H9 (cell line): Measurements from ENCODE around the gene CDKAL1. TPM values are rescaled to one million over a fixed set of nuclear protein-coding genes. Genes with fewer than 3 reads are reported as not detected.

Experiments used
- DNase-seq: peaks from one replicate; pipeline ENCODE4 v3.0.0-alpha.2; 2017
- H2AFZ ChIP-seq: one replicate; pipeline ENCODE4 v1.6.1; 2013; ENCODE audit warnings: mild to moderate bottlenecking, low read length, control low read depth, moderate library complexity
- H2AK5ac ChIP-seq: 2 replicates; pipeline ENCODE4 v1.6.1; 2013; ENCODE audit warnings: low read length, control low read depth, mixed read lengths; ENCODE audit not compliant: insufficient read length
- H2BK120ac ChIP-seq: one replicate; pipeline ENCODE4 v1.6.1; 2013; ENCODE audit warnings: low read depth, mild to moderate bottlenecking, low read length, control low read depth, inconsistent platforms; ENCODE audit not compliant: poor library complexity, severe bottlenecking
- H2BK12ac ChIP-seq: 2 replicates; pipeline ENCODE4 v1.6.1; 2013; ENCODE audit warnings: low read length, control low read depth, mixed read lengths, low read depth; ENCODE audit not compliant: insufficient read length
- H2BK15ac ChIP-seq: 2 replicates; pipeline ENCODE4 v1.6.1; 2013; ENCODE audit warnings: low read depth, low read length, control low read depth
- H2BK20ac ChIP-seq: one replicate; pipeline ENCODE4 v1.6.1; 2013; ENCODE audit warnings: low read depth, mild to moderate bottlenecking, low read length, control low read depth, inconsistent platforms; ENCODE audit not compliant: poor library complexity, severe bottlenecking
- H2BK5ac ChIP-seq: 2 replicates; pipeline ENCODE4 v1.6.1; 2013; ENCODE audit warnings: low read length, control low read depth, mixed read lengths; ENCODE audit not compliant: insufficient read length
- H3K14ac ChIP-seq: 2 replicates; pipeline ENCODE4 v1.6.1; 2013; ENCODE audit warnings: low read length, control low read depth; ENCODE audit not compliant: insufficient read depth
- H3K18ac ChIP-seq: 2 replicates; pipeline ENCODE4 v1.6.1; 2013; ENCODE audit warnings: low read depth, mild to moderate bottlenecking, mixed read lengths, low read length, control low read depth; ENCODE audit not compliant: insufficient read length
- H3K23ac ChIP-seq: 2 replicates; pipeline ENCODE4 v1.6.1; 2013; ENCODE audit warnings: low read length, control low read depth, mixed read lengths, low read depth; ENCODE audit not compliant: insufficient read length
- H3K23me2 ChIP-seq: 2 replicates; pipeline ENCODE4 v1.6.1; 2013; ENCODE audit warnings: low read depth, mild to moderate bottlenecking, mixed read lengths, low read length, control low read depth; ENCODE audit not compliant: insufficient read length, poor library complexity, severe bottlenecking
- H3K27ac ChIP-seq: 2 replicates; pipeline ENCODE4 v1.5.1; 2013; ENCODE audit warnings: low read length, control low read depth, mixed read lengths, low read depth; ENCODE audit not compliant: insufficient read length
- H3K27me3 ChIP-seq: 2 replicates; pipeline ENCODE4 v1.6.1; 2013; ENCODE audit warnings: low read length, control low read depth, inconsistent platforms; ENCODE audit not compliant: insufficient read depth
- H3K4ac ChIP-seq: 2 replicates; pipeline ENCODE4 v1.6.1; 2013; ENCODE audit warnings: low read depth, mild to moderate bottlenecking, control low read depth, inconsistent platforms, low read length, moderate library complexity
- H3K4me1 ChIP-seq: 2 replicates; pipeline ENCODE4 v1.6.1; 2013; ENCODE audit warnings: low read length, control low read depth, inconsistent platforms; ENCODE audit not compliant: insufficient read depth
- H3K4me2 ChIP-seq: 2 replicates; pipeline ENCODE4 v1.6.1; 2013; ENCODE audit warnings: low read length, control low read depth, mixed read lengths; ENCODE audit not compliant: insufficient read length, insufficient read depth
- H3K56ac ChIP-seq: 2 replicates; pipeline ENCODE4 v1.6.1; 2013; ENCODE audit warnings: low read depth, mild to moderate bottlenecking, mixed read lengths, low read length, control low read depth; ENCODE audit not compliant: insufficient read length
- H3K79me1 ChIP-seq: 2 replicates; pipeline ENCODE4 v1.6.1; 2013; ENCODE audit warnings: low read depth, mild to moderate bottlenecking, moderate library complexity, low read length, control low read depth, inconsistent platforms; ENCODE audit not compliant: insufficient read depth, poor library complexity, severe bottlenecking
- H3K79me2 ChIP-seq: 2 replicates; pipeline ENCODE4 v1.6.1; 2013; ENCODE audit warnings: low read length, control low read depth, inconsistent platforms; ENCODE audit not compliant: insufficient read depth
- H3K9ac ChIP-seq: 2 replicates; pipeline ENCODE4 v1.6.1; 2013; ENCODE audit warnings: low read length, control low read depth, mixed read lengths; ENCODE audit not compliant: insufficient read length; ENCODE audit errors: extremely low read depth
- H3K9me3 ChIP-seq: one replicate; pipeline ENCODE4 v1.6.1; 2013; ENCODE audit warnings: low read depth, low read length, inconsistent platforms; ENCODE audit not compliant: control insufficient read depth
- H3T11ph ChIP-seq: one replicate; pipeline ENCODE4 v1.6.1; 2013; ENCODE audit warnings: mild to moderate bottlenecking, low read length, control low read depth, inconsistent platforms
- H4K20me1 ChIP-seq: one replicate; pipeline ENCODE4 v1.6.1; 2013; ENCODE audit not compliant: control insufficient read depth, insufficient read length, insufficient read depth
- H4K5ac ChIP-seq: 2 replicates; pipeline ENCODE4 v1.6.1; 2013; ENCODE audit warnings: low read depth, mild to moderate bottlenecking, mixed read lengths, low read length, control low read depth; ENCODE audit not compliant: insufficient read length
- H4K8ac ChIP-seq: replicated peaks from 2 replicates; pipeline ENCODE4 v1.6.1; 2013; ENCODE audit warnings: low read length, control low read depth, mixed read lengths, low read depth; ENCODE audit not compliant: insufficient read length
- H4K91ac ChIP-seq: 2 replicates; pipeline ENCODE4 v1.6.1; 2013; ENCODE audit warnings: low read depth, mild to moderate bottlenecking, moderate library complexity, mixed read lengths, low read length, control low read depth; ENCODE audit not compliant: insufficient read length
- H3K27ac Mint-ChIP-seq, 3 experiments: 2 replicates in 2 of 3; 3 replicates in 1 of 3; pipeline ENCODE4 v1.8.0; 2020 to 2021; ENCODE audit warnings: mixed read lengths in 3 of 3, mild to moderate bottlenecking in 1 of 3, moderate library complexity in 1 of 3
- H3K27me3 Mint-ChIP-seq: 2 replicates; pipeline ENCODE4 v1.8.0; 2021; ENCODE audit warnings: low read depth, mild to moderate bottlenecking, moderate library complexity, mixed read lengths
- H3K36me3 Mint-ChIP-seq, 3 experiments: 2 replicates in 2 of 3; 3 replicates in 1 of 3; pipeline ENCODE4 v1.8.0; 2020 to 2021; ENCODE audit warnings: low read depth in 3 of 3, mixed read lengths in 3 of 3; ENCODE audit not compliant: insufficient read depth in 1 of 3
- H3K4me1 Mint-ChIP-seq, 2 experiments: 2 replicates each; pipeline ENCODE4 v1.8.0; 2020; ENCODE audit warnings: mixed read lengths in 2 of 2
- H3K4me3 Mint-ChIP-seq, 2 experiments: 2 replicates in 1 of 2; 3 replicates in 1 of 2; pipeline ENCODE4 v1.8.0; 2020 to 2021; ENCODE audit warnings: mild to moderate bottlenecking in 2 of 2, mixed read lengths in 2 of 2, moderate library complexity in 1 of 2
- H3K9me3 Mint-ChIP-seq, 2 experiments: 2 replicates in 1 of 2; 3 replicates in 1 of 2; pipeline ENCODE4 v1.8.0; 2020; ENCODE audit warnings: mild to moderate bottlenecking in 2 of 2, mixed read lengths in 2 of 2, moderate library complexity in 1 of 2
- CTCF ChIP-seq: fragments of 200-600 bp; sonication (generic); conservative IDR thresholded peaks from 3 replicates; pipeline ENCODE4 v1.8.0; 2021; ENCODE audit warnings: antibody characterized with exemption, mild to moderate bottlenecking
- WGBS: extraction: QIAGEN DNeasy Blood & Tissue Kit; methylation state at CpG from one replicate; pipeline ENCODE4 v1.1.7; 2013; ENCODE audit warnings: missing lambda C conversion rate, low lambda C conversion rate, mixed read lengths; ENCODE audit not compliant: insufficient read length; ENCODE audit errors: extremely low coverage; 5-methylcytosine and 5-hydroxymethylcytosine counted together
- total RNA-seq: library from RNA; stranded (reverse); gene quantifications from 2 replicates; pipeline ENCODE4 v1.2.1, GENCODE V29; 2021

The CDKAL1 gene
- total RNA-seq, 1 experiment from 2014 or later, result 23.0 TPM

- no peak for TF ChIP-seq CTCF
- H3T11ph ChIP-seq, result no peak overlapping the region
- WGBS, result no CpG with 5 or more reads among the region's 6 CpGs
- no peaks in the 10 kb centered on the region for H3K79me1 ChIP-seq
- H4K20me1 ChIP-seq, result no peaks in the 10 kb centered on the region
- H3K27me3 ChIP-seq, result no peaks in the 10 kb centered on the region
- no peak overlapping the region for H3K18ac ChIP-seq
- H3K23me2 ChIP-seq, result peaks cover 2% of the 10 kb centered on the region
- Mint-ChIP-seq H3K4me1 (peaks cover 0 to 3% of the 10 kb centered on the region in 2 experiments; a peak in 1 of 4 replicates), H3K36me3 (peaks cover 0 to 15% (median 12%) of the 10 kb centered on the region in 3 experiments; a peak in 5 of 7 replicates), H3K27ac (no peak overlapping the region), H3K4me3 (no peak overlapping the region), H3K9me3 (no peaks in the 10 kb centered on the region), H3K27me3 (no peaks in the 10 kb centered on the region)
- no peak overlapping the region for H2AFZ ChIP-seq
- H4K5ac ChIP-seq, result no peak overlapping the region
- H3K14ac ChIP-seq, result no peak overlapping the region
- peaks cover 3% of the 10 kb centered on the region; the same call in 1 of the 2 replicates for H3K4me1 ChIP-seq
- DNase-seq, result no peak
- H2BK120ac ChIP-seq, result no peak overlapping the region
- no peak overlapping the region for H3K4me2 ChIP-seq
- H3K79me2 ChIP-seq, result no peaks in the 10 kb centered on the region
- no peak overlapping the region for H2BK12ac ChIP-seq
- H3K4ac ChIP-seq, result no peak overlapping the region
- H3K9ac ChIP-seq, result no peak overlapping the region
- no peak overlapping the region for H2BK5ac ChIP-seq
- H2BK15ac ChIP-seq, result no peak overlapping the region
- no peak overlapping the region for H4K8ac ChIP-seq
- H3K27ac ChIP-seq, result no peak overlapping the region
- H3K56ac ChIP-seq, result no peak overlapping the region
- H3K9me3 ChIP-seq, result no peaks in the 10 kb centered on the region
- no peak overlapping the region for H2BK20ac ChIP-seq
- no peak overlapping the region for H2AK5ac ChIP-seq
- no peak overlapping the region for H3K23ac ChIP-seq
- H4K91ac ChIP-seq, result no peak overlapping the region
These were observed 244.7 kb downstream of the CDKAL1 start for GRCh38 chr6:20778912-20779311.
